A549 (cell line): ENCODE measurements around the gene SETBP1. TPM values are rescaled to one million over a fixed set of nuclear protein-coding genes. Genes with fewer than 3 reads are reported as not detected.

Source experiments
- ATAC-seq, 2 experiments: fragments of 200-7000 bp in 1 of 2; fragments of >200 bp in 1 of 2; cut with Nextera tagmentation in 1 of 2; cut with Tn5 transposase in 1 of 2; 3 replicates each; pipeline versions ENCODE4 v1.8.0 to v1.9.1; 2018 to 2020; ENCODE audit warnings: mild to moderate bottlenecking in 1 of 2, moderate library complexity in 1 of 2
- CTCF ChIA-PET: fragments of 300-600 bp; sonication (Branson Sonifier 250); formaldehyde crosslinking; extraction: SDS; loops from one replicate; lab custom pipeline; 2021; ENCODE audit warnings: antibody characterized with exemption, inconsistent platforms; lab: Yijun Ruan, JAX
- POLR2A ChIA-PET: fragments of 350-600 bp; formaldehyde crosslinking; extraction: SDS; loops from one replicate; lab custom pipeline; 2021; ENCODE audit warnings: antibody characterized with exemption, inconsistent platforms; lab: Yijun Ruan, JAX
- DNase-seq, 2 experiments: peaks; one replicate each; pipeline versions ENCODE4 v3.0.0 to v3.0.0-alpha.2; 2011 to 2016; ENCODE audit warnings: low read depth in 1 of 2, low spot score in 1 of 2
- FAIRE-seq: peaks from 2 replicates; lab custom pipeline; 2011; peaks lifted over from hg19 to GRCh38; lab: Jason Lieb, UNC
- H3K27ac ChIP-seq, 2 experiments: fragments of >200 bp; sonication (Bioruptor Twin); formaldehyde crosslinking; 3 replicates each; pipeline ENCODE4 v1.5.1; 2016 to 2017
- H3K4me1 ChIP-seq: fragments of >200 bp; sonication (Bioruptor Twin); formaldehyde crosslinking; 3 replicates; pipeline ENCODE4 v1.6.1; 2016
- H3K4me2 ChIP-seq: fragments of >200 bp; sonication (Bioruptor Twin); formaldehyde crosslinking; 3 replicates; pipeline ENCODE4 v1.6.1; 2016
- H3K4me3 ChIP-seq: fragments of >200 bp; sonication (Bioruptor Twin); formaldehyde crosslinking; 3 replicates; pipeline ENCODE4 v1.5.1; 2016
- H3K9me3 ChIP-seq: fragments of >200 bp; sonication (Bioruptor Twin); formaldehyde crosslinking; 3 replicates; pipeline ENCODE4 v1.6.1; 2016
- BHLHE40 ChIP-seq: IDR thresholded peaks from 2 replicates; pipeline ENCODE4 v1.6.1; 2012; ENCODE audit warnings: low read depth, low read length, inconsistent platforms
- CBX2 ChIP-seq: fragments of 200-600 bp; sonication (generic); IDR thresholded peaks from 2 replicates; pipeline ENCODE4 v1.6.1; 2016; ENCODE audit warnings: low read depth, mild to moderate bottlenecking, borderline replicate concordance
- CEBPB ChIP-seq, 2 experiments: fragments of >200 bp in 1 of 2; sonication (Bioruptor Twin) in 1 of 2; formaldehyde crosslinking in 1 of 2; IDR thresholded peaks; 2 replicates each; pipeline ENCODE4 v1.6.1; 2012 to 2016
- CHD4 ChIP-seq: fragments of 200-600 bp; sonication (generic); IDR thresholded peaks from 2 replicates; pipeline ENCODE4 v1.6.1; 2016; ENCODE audit warnings: antibody characterized with exemption, mild to moderate bottlenecking, borderline replicate concordance
- CTCF ChIP-seq: fragments of >200 bp; sonication (Bioruptor Twin); formaldehyde crosslinking; IDR thresholded peaks from 3 replicates; pipeline ENCODE4 v1.5.1; 2016
- EHF ChIP-seq: fragments of 250-450 bp; sonication (Bioruptor Pico); IDR thresholded peaks from 2 replicates; pipeline ENCODE4 v1.5.0; 2020; ENCODE audit warnings: mild to moderate bottlenecking
- ELK1 ChIP-seq: fragments of 150-350 bp; IDR thresholded peaks from 2 replicates; pipeline ENCODE4 v1.6.1; 2014; ENCODE audit warnings: low read depth, mild to moderate bottlenecking, low read length
- EP300 ChIP-seq, 2 experiments: fragments of >200 bp; sonication (Bioruptor Twin); formaldehyde crosslinking; IDR thresholded peaks; 2 replicates in 1 of 2; 3 replicates in 1 of 2; pipeline ENCODE4 v1.6.1; 2016 to 2017
- ESRRA ChIP-seq: fragments of 150-350 bp; IDR thresholded peaks from 2 replicates; pipeline ENCODE4 v1.6.1; 2014; ENCODE audit warnings: mild to moderate bottlenecking, low read length, borderline replicate concordance
- HEYL ChIP-seq: fragments of 250-450 bp; sonication (Bioruptor Pico); IDR thresholded peaks from 2 replicates; pipeline ENCODE4 v1.8.0; 2021; ENCODE audit warnings: mild to moderate bottlenecking, moderate library complexity
- HOXA7 ChIP-seq: fragments of 250-450 bp; sonication (Bioruptor Pico); IDR thresholded peaks from 2 replicates; pipeline ENCODE4 v1.5.0; 2020; ENCODE audit warnings: mild to moderate bottlenecking, moderate library complexity
- HOXB13 ChIP-seq: fragments of 250-450 bp; sonication (Bioruptor Pico); IDR thresholded peaks from 2 replicates; pipeline ENCODE4 v1.5.0; 2020; ENCODE audit warnings: low read depth, mild to moderate bottlenecking, moderate library complexity
- HOXB5 ChIP-seq: fragments of 250-450 bp; sonication (Bioruptor Pico); IDR thresholded peaks from 2 replicates; pipeline ENCODE4 v1.5.0; 2020; ENCODE audit warnings: mild to moderate bottlenecking, moderate library complexity
- JUN ChIP-seq, 2 experiments: fragments of >200 bp; sonication (Bioruptor Twin); formaldehyde crosslinking; IDR thresholded peaks; 2 replicates in 1 of 2; 3 replicates in 1 of 2; pipeline ENCODE4 v1.6.1; 2016 to 2017
- JUNB ChIP-seq: fragments of >200 bp; sonication (Bioruptor Twin); formaldehyde crosslinking; IDR thresholded peaks from 2 replicates; pipeline ENCODE4 v1.6.1; 2016
- KDM1A ChIP-seq: fragments of 200-600 bp; sonication (generic); IDR thresholded peaks from 2 replicates; pipeline ENCODE4 v1.6.1; 2016; ENCODE audit warnings: low read depth, mild to moderate bottlenecking
- MAFK ChIP-seq: fragments of 450-650 bp; IDR thresholded peaks from 2 replicates; pipeline ENCODE4 v1.6.1; 2014; ENCODE audit not compliant: partially characterized antibody
- NR3C1 ChIP-seq: fragments of >200 bp; sonication (Bioruptor Twin); formaldehyde crosslinking; IDR thresholded peaks from 3 replicates; pipeline ENCODE4 v1.6.1; 2017
- PBX3 ChIP-seq: IDR thresholded peaks from 2 replicates; pipeline ENCODE4 v1.6.1; 2012
- POLR2AphosphoS2 ChIP-seq: conservative IDR thresholded peaks from 2 replicates; pipeline ENCODE4 v1.6.1; 2012; ENCODE audit warnings: low read length, improper control_type of control experiment, inconsistent platforms
- RAD21 ChIP-seq, 2 experiments: fragments of >200 bp in 1 of 2; sonication (Bioruptor Twin) in 1 of 2; formaldehyde crosslinking in 1 of 2; IDR thresholded peaks in 1 of 2; conservative IDR thresholded peaks in 1 of 2; 2 replicates in 1 of 2; 3 replicates in 1 of 2; pipeline ENCODE4 v1.6.1; 2012 to 2018; ENCODE audit warnings: inconsistent platforms in 1 of 2
- RARB ChIP-seq: fragments of 250-450 bp; sonication (Bioruptor Pico); IDR thresholded peaks from 2 replicates; pipeline ENCODE4 v1.8.0; 2021; ENCODE audit warnings: mild to moderate bottlenecking, moderate library complexity
- RCOR1 ChIP-seq: fragments of 150-350 bp; IDR thresholded peaks from 2 replicates; pipeline ENCODE4 v1.6.1; 2014; ENCODE audit warnings: antibody characterized with exemption, low read length, low read depth
- REST ChIP-seq: fragments of 200-600 bp; sonication (generic); IDR thresholded peaks from 2 replicates; pipeline ENCODE4 v1.6.1; 2016; ENCODE audit warnings: antibody characterized with exemption, mild to moderate bottlenecking, moderate library complexity
- RFX5 ChIP-seq: fragments of 450-650 bp; IDR thresholded peaks from 2 replicates; pipeline ENCODE4 v1.7.1; 2014; ENCODE audit warnings: antibody characterized with exemption, mild to moderate bottlenecking, moderate library complexity
- RNF2 ChIP-seq: fragments of 200-600 bp; sonication (generic); IDR thresholded peaks from 2 replicates; pipeline ENCODE4 v1.6.1; 2016; ENCODE audit warnings: low read depth, mild to moderate bottlenecking, antibody characterized with exemption, moderate library complexity, borderline replicate concordance
- SMC3 ChIP-seq: fragments of >200 bp; sonication (Bioruptor Twin); formaldehyde crosslinking; IDR thresholded peaks from 3 replicates; pipeline ENCODE4 v1.6.1; 2018; ENCODE audit warnings: inconsistent platforms
- USF2 ChIP-seq: fragments of 450-650 bp; IDR thresholded peaks from 2 replicates; pipeline ENCODE4 v1.6.1; 2014; ENCODE audit warnings: antibody characterized with exemption
- ZC3H11A ChIP-seq: fragments of 450-650 bp; IDR thresholded peaks from 2 replicates; pipeline ENCODE4 v1.6.1; 2014; ENCODE audit warnings: antibody characterized with exemption, mild to moderate bottlenecking
- ZFP36 ChIP-seq: fragments of 450-650 bp; IDR thresholded peaks from 2 replicates; pipeline ENCODE4 v1.6.1; 2014; ENCODE audit warnings: borderline replicate concordance; ENCODE audit not compliant: partially characterized antibody
- ZNF302 ChIP-seq: fragments of 250-450 bp; sonication (Bioruptor Pico); IDR thresholded peaks from 2 replicates; pipeline ENCODE4 v1.9.0; 2021; ENCODE audit warnings: inconsistent platforms, mild to moderate bottlenecking, moderate library complexity
- WGBS: methylation state at CpG from one replicate; pipeline ENCODE4 v1.1.6; 2017; ENCODE audit errors: missing lambda C conversion rate; 5-methylcytosine and 5-hydroxymethylcytosine counted together
- polyA plus RNA-seq, 4 experiments: library from polyadenylated mRNA; depleted of rRNA in 3 of 4; stranded (reverse); fragments of >200 nt; fragmentation: RNase III in 1 of 4; extraction: RNeasy Plus Mini Kit Qiagen cat#74134 plus additional on column Dnase treatment in 1 of 4; gene quantifications; 2 replicates in 3 of 4; 3 replicates in 1 of 4; pipeline ENCODE4 v1.2.3, GENCODE V29; 2011 to 2017

SETBP1 gene
- polyA plus RNA-seq, 2 of the 4 experiments (the other 2 are of a cell fraction) = 0.50 to 1.9 TPM

- Histone ChIP-seq H3K27ac (no peak overlapping the region), H3K4me1 (no peaks in the 10 kb centered on the region), H3K9me3 (no peaks in the 10 kb centered on the region), H3K4me3 (no peak overlapping the region), H3K4me2 (no peak overlapping the region)
- POLR2A ChIA-PET = no interaction called here
- FAIRE-seq (no peak), ATAC-seq (no peak), DNase-seq (no peak)
- TF ChIP-seq RNF2 = no peak
- no peak for TF ChIP-seq ZNF302 (CRISPR knock-in tag)
- no peak for TF ChIP-seq HOXA7 (CRISPR knock-in tag)
- TF ChIP-seq JUNB = no peak
- no peak for TF ChIP-seq ZFP36
- TF ChIP-seq HOXB13 (CRISPR knock-in tag) = no peak
- TF ChIP-seq MAFK = no peak
- no peak for TF ChIP-seq ZC3H11A
- TF ChIP-seq SMC3 = no peak
- TF ChIP-seq CTCF = no peak
- no peak for TF ChIP-seq EHF
- TF ChIP-seq HEYL = no peak
- TF ChIP-seq RAD21 (conservative IDR thresholded peaks at IDR 0.05 in 1 of 2, IDR thresholded peaks at IDR 0.05 in 1 of 2) = no peak
- TF ChIP-seq BHLHE40 = no peak
- no peak for TF ChIP-seq KDM1A
- no peak for TF ChIP-seq ELK1
- CTCF ChIA-PET = no interaction called here
Observed at GRCh38 chr18:45073556-45073955, 392.9 kb downstream of the SETBP1 start.

GRCh38 chr18:45081566-45082181 lies 401.0 kb downstream of the SETBP1 start:
- no peaks in the 10 kb centered on the region for H3K9me3 ChIP-seq

More at GRCh38 chr18:45081566-45082181, 401.0 kb downstream of the SETBP1 start:
- ATAC-seq (no peak), FAIRE-seq (no peak), DNase-seq (no peak)
- 24% methylated on average over 6 of the region's 6 CpGs for WGBS
- Histone ChIP-seq H3K4me2 (no peak overlapping the region), H3K4me3 (no peak overlapping the region), H3K4me1 (no peaks in the 10 kb centered on the region), H3K27ac (no peak overlapping the region)
- no peak for TF ChIP-seq USF2
- TF ChIP-seq CBX2 = no peak
- TF ChIP-seq RARB = no peak
- no peak for TF ChIP-seq EP300 (IDR thresholded peaks at IDR 0.05)
- no peak for TF ChIP-seq RFX5
- no peak for TF ChIP-seq BHLHE40
- TF ChIP-seq RCOR1 = no peak
- TF ChIP-seq RAD21 (conservative IDR thresholded peaks at IDR 0.05 in 1 of 2, IDR thresholded peaks at IDR 0.05 in 1 of 2) = no peak
- no peak for TF ChIP-seq EHF
- no peak for TF ChIP-seq CEBPB (IDR thresholded peaks at IDR 0.05)
- TF ChIP-seq HOXB5 = no peak
- no peak for TF ChIP-seq HOXA7 (CRISPR knock-in tag)
- no peak for TF ChIP-seq POLR2AphosphoS2
- no peak for TF ChIP-seq PBX3
- no peak for TF ChIP-seq JUN (IDR thresholded peaks at IDR 0.05)
- no peak for TF ChIP-seq ESRRA
- no peak for TF ChIP-seq CHD4
- no peak for TF ChIP-seq REST
- no peak for TF ChIP-seq ZC3H11A
- TF ChIP-seq NR3C1 = no peak
- POLR2A ChIA-PET = no interaction called here
- CTCF ChIA-PET = no interaction called here
